ENCODE data around the gene RUVBL1.

DNA sequence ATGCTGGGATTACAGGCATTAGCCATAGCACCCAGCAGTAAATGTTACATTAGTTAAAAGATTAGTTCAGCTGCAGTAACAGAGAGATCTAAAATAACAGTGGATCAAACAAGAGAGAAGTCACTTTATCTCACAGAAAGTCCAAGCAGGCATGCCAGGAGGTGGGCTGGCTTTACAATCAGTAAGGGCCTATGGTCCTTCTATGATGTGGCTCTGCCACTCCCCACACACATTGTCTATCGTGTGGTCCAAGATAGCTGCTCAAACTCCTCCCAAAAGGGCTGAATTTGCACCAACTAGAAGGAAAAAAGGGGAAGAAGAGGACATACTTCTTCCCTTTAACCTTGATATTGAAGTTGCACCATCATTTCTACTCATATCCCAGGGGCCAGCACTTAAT, 4.6 kb upstream of the RUVBL1 start:
- TF ChIP-seq, protein P1, sequence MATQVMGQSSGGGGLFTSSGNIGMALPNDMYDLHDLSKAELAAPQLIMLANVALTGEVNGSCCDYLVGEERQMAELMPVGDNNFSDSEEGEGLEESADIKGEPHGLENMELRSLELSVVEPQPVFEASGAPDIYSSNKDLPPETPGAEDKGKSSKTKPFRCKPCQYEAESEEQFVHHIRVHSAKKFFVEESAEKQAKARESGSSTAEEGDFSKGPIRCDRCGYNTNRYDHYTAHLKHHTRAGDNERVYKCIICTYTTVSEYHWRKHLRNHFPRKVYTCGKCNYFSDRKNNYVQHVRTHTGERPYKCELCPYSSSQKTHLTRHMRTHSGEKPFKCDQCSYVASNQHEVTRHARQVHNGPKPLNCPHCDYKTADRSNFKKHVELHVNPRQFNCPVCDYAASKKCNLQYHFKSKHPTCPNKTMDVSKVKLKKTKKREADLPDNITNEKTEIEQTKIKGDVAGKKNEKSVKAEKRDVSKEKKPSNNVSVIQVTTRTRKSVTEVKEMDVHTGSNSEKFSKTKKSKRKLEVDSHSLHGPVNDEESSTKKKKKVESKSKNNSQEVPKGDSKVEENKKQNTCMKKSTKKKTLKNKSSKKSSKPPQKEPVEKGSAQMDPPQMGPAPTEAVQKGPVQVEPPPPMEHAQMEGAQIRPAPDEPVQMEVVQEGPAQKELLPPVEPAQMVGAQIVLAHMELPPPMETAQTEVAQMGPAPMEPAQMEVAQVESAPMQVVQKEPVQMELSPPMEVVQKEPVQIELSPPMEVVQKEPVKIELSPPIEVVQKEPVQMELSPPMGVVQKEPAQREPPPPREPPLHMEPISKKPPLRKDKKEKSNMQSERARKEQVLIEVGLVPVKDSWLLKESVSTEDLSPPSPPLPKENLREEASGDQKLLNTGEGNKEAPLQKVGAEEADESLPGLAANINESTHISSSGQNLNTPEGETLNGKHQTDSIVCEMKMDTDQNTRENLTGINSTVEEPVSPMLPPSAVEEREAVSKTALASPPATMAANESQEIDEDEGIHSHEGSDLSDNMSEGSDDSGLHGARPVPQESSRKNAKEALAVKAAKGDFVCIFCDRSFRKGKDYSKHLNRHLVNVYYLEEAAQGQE (IDR thresholded peaks at IDR 0.05; ENCODE audit: insufficient read depth in 1 of 2, low read depth in 2 of 2, low read length in 2 of 2), result no peak
- TF ChIP-seq TAF1 (IDR thresholded peaks at IDR 0.05; ENCODE audit: borderline replicate concordance, insufficient read depth, low read length) (no peak), POLR2AphosphoS5 (IDR thresholded peaks at IDR 0.05; ENCODE audit: low read depth, low read length) (no peak)

All from PFSK-1 (cell line).